Fibroblast of lung (primary cell): ENCODE measurements around the gene CCDC47. TPM values are rescaled to one million over a fixed set of nuclear protein-coding genes. Genes with fewer than 3 reads are reported as not detected.
A peak's percentile ranks its signal among the peaks of the same experiment; 100 is the strongest.

Source experiments
- DNase-seq, 2 donors: peaks; one replicate each; pipeline versions ENCODE4 v3.0.0 to v3.0.0-alpha.2; 2010; ENCODE audit warnings: low read depth in 2 of 2
- H2AFZ ChIP-seq: 2 replicates; pipeline ENCODE4 v1.5.1; 2012; ENCODE audit warnings: low read length, control low read depth, inconsistent platforms
- H3K27ac ChIP-seq: 2 replicates; pipeline ENCODE4 v1.5.1; 2011; ENCODE audit warnings: low read length, control low read depth; ENCODE audit not compliant: insufficient read depth
- H3K27me3 ChIP-seq: 2 replicates; pipeline ENCODE4 v1.5.1; 2011; ENCODE audit warnings: mild to moderate bottlenecking, low read length; ENCODE audit not compliant: control insufficient read depth, insufficient read depth
- H3K36me3 ChIP-seq: 2 replicates; pipeline ENCODE4 v1.5.1; 2011; ENCODE audit warnings: low read length; ENCODE audit not compliant: control insufficient read depth, insufficient read depth
- H3K4me1 ChIP-seq: 2 replicates; pipeline ENCODE4 v1.5.1; 2011; ENCODE audit warnings: low read length; ENCODE audit not compliant: control insufficient read depth, insufficient read depth; ENCODE audit errors: extremely low read depth
- H3K4me2 ChIP-seq: 2 replicates; pipeline ENCODE4 v1.5.1; 2011; ENCODE audit warnings: low read length, control low read depth; ENCODE audit not compliant: insufficient read depth; ENCODE audit errors: extremely low read depth
- H3K4me3 ChIP-seq, 4 experiments: fragments of 200-600 bp in 1 of 4; sonication (generic) in 1 of 4; replicated peaks in 1 of 4; 2 replicates each; pipeline ENCODE4 v1.5.1; 2011 to 2016; ENCODE audit warnings: low read length in 4 of 4, low read depth in 3 of 4, mild to moderate bottlenecking in 3 of 4, control low read depth in 2 of 4, inconsistent platforms in 1 of 4, mixed read lengths in 1 of 4; ENCODE audit not compliant: insufficient read depth in 1 of 4; ENCODE audit errors: control extremely low read depth in 1 of 4
- H3K79me2 ChIP-seq: 2 replicates; pipeline ENCODE4 v1.5.1; 2012; ENCODE audit warnings: mild to moderate bottlenecking, low read length, inconsistent platforms; ENCODE audit not compliant: control insufficient read depth, insufficient read depth
- H3K9ac ChIP-seq: 2 replicates; pipeline ENCODE4 v1.5.1; 2011; ENCODE audit warnings: mild to moderate bottlenecking, low read length, control low read depth; ENCODE audit not compliant: insufficient read depth
- H3K9me3 ChIP-seq: 2 replicates; pipeline ENCODE4 v1.5.1; 2012; ENCODE audit warnings: low read depth, low read length; ENCODE audit not compliant: control insufficient read depth, insufficient read depth
- H4K20me1 ChIP-seq: 2 replicates; pipeline ENCODE4 v1.5.1; 2011; ENCODE audit warnings: low read length; ENCODE audit not compliant: control insufficient read depth, insufficient read depth; ENCODE audit errors: extremely low read depth
- EZH2 ChIP-seq: IDR thresholded peaks from 2 replicates; pipeline ENCODE4 v1.5.1; 2012; ENCODE audit warnings: low read length, control low read depth, mild to moderate bottlenecking; ENCODE audit errors: missing control alignments
- polyA plus RNA-seq, 2 donors: library from polyadenylated mRNA; depleted of rRNA in 1 of 2; stranded (reverse) in 1 of 2; unstranded in 1 of 2; fragments of >200 nt; gene quantifications; 2 replicates each; pipeline ENCODE4 v1.2.1, GENCODE V29; 2011 to 2012; ENCODE audit warnings: missing spikeins in 1 of 2
- total RNA-seq: library from RNA; depleted of rRNA; stranded (reverse); fragments of >200 nt; gene quantifications from 2 replicates; pipeline ENCODE4 v1.2.1, GENCODE V29; 2014
- TF ChIP-seq, protein P1 (sequence below), 2 donors: IDR thresholded peaks in 1 of 2; conservative IDR thresholded peaks in 1 of 2; 1 replicate in 1 of 2; 2 replicates in 1 of 2; pipeline ENCODE4 v1.5.1; 2011 to 2012; ENCODE audit warnings: low read length in 2 of 2, control low read depth in 1 of 2, inconsistent platforms in 1 of 2, low read depth in 1 of 2, mild to moderate bottlenecking in 1 of 2

The CCDC47 gene
- total and polyA plus RNA-seq, 2 donors (not counting 1 experiment from before 2014, with no cell fraction given): 65.6 to 83.2 TPM

GRCh38 chr17:63768433-63768832 lies 5.0 kb downstream of the CCDC47 start:
- Histone ChIP-seq H3K4me1 (no peaks in the 10 kb centered on the region), H4K20me1 (no peaks in the 10 kb centered on the region), H2AFZ (no peak overlapping the region), H3K79me2 (peaks cover 74% of the 10 kb centered on the region), H3K4me2 (no peak overlapping the region), H3K36me3 (peaks cover 4% of the 10 kb centered on the region), H3K9me3 (no peaks in the 10 kb centered on the region), H3K27ac (no peak overlapping the region), H3K27me3 (no peaks in the 10 kb centered on the region), H3K9ac (no peak overlapping the region), H3K4me3 (no peak overlapping the region)
- DNase-seq: no peak
- TF ChIP-seq, protein P1, sequence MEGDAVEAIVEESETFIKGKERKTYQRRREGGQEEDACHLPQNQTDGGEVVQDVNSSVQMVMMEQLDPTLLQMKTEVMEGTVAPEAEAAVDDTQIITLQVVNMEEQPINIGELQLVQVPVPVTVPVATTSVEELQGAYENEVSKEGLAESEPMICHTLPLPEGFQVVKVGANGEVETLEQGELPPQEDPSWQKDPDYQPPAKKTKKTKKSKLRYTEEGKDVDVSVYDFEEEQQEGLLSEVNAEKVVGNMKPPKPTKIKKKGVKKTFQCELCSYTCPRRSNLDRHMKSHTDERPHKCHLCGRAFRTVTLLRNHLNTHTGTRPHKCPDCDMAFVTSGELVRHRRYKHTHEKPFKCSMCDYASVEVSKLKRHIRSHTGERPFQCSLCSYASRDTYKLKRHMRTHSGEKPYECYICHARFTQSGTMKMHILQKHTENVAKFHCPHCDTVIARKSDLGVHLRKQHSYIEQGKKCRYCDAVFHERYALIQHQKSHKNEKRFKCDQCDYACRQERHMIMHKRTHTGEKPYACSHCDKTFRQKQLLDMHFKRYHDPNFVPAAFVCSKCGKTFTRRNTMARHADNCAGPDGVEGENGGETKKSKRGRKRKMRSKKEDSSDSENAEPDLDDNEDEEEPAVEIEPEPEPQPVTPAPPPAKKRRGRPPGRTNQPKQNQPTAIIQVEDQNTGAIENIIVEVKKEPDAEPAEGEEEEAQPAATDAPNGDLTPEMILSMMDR (conservative IDR thresholded peaks at IDR 0.05 in 1 of 2, IDR thresholded peaks at IDR 0.05 in 1 of 2; ENCODE audit: low read depth in 1 of 2, low read length in 2 of 2): no peak
- no peak for TF ChIP-seq EZH2

- no peak for DNase-seq
- Histone ChIP-seq H2AFZ (no peak overlapping the region), H3K79me2 (peaks cover 59% of the 10 kb centered on the region), H3K4me3 (no peak overlapping the region), H3K4me1 (no peaks in the 10 kb centered on the region), H3K27me3 (no peaks in the 10 kb centered on the region), H3K4me2 (no peak overlapping the region), H3K27ac (no peak overlapping the region), H3K9me3 (no peaks in the 10 kb centered on the region), H3K36me3 (peaks cover 4% of the 10 kb centered on the region), H3K9ac (no peak overlapping the region), H4K20me1 (no peaks in the 10 kb centered on the region)
- no peak for TF ChIP-seq EZH2
- TF ChIP-seq, protein P1 (conservative IDR thresholded peaks at IDR 0.05 in 1 of 2, IDR thresholded peaks at IDR 0.05 in 1 of 2; ENCODE audit: low read depth in 1 of 2, low read length in 2 of 2): no peak
Measured at GRCh38 chr17:63766754-63767153, 6.6 kb downstream of the CCDC47 start.

DNA sequence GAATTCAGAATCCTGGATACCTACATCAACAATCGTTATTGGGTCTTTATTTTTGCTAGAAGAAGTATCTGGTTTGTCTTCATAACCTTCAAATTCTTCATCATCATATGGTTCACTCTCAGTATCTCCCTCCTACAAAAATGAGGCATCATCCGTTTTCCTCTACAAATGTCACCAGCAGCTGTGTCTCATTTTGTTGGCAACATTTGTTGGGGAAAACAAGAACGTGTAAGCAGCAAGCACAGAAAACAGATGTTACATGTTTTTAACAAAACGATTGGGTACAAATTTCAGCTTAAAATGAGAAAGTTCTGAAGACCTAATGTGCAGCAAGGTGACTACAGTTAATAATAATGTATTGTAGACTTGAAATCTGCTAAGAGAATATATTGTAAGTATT lies 8.7 kb downstream of the CCDC47 start:
- TF ChIP-seq EZH2: no peak
- TF ChIP-seq, protein P1 (conservative IDR thresholded peaks at IDR 0.05 in 1 of 2, IDR thresholded peaks at IDR 0.05 in 1 of 2; ENCODE audit: low read depth in 1 of 2, low read length in 2 of 2): no peak
- Histone ChIP-seq H3K4me2 (no peak overlapping the region), H3K36me3 (peaks cover 4% of the 10 kb centered on the region)

More for the DNA sequence above, 8.7 kb downstream of the CCDC47 start:
- no peak overlapping the region for H3K9ac ChIP-seq
- no peak overlapping the region for H3K4me3 ChIP-seq
- H4K20me1 ChIP-seq: no peaks in the 10 kb centered on the region
- no peaks in the 10 kb centered on the region for H3K9me3 ChIP-seq
- H3K27me3 ChIP-seq: no peaks in the 10 kb centered on the region
- H3K27ac ChIP-seq: no peak overlapping the region
- H3K4me1 ChIP-seq: no peaks in the 10 kb centered on the region
- peaks cover 40% of the 10 kb centered on the region for H3K79me2 ChIP-seq
- no peak overlapping the region for H2AFZ ChIP-seq
- peak in 1 of 2 donors; percentile 33 for DNase-seq
